Stimulated activated CD8-positive, alpha-beta memory T cell treated with anti-CD3 and anti-CD28 coated beads, Interleukin-4, amount 100 ng/mL, for 4 hours (primary cell): Measurements from ENCODE around the gene INHBE.

ENCODE experiments used
- DNase-seq, 2 donors: peaks; one replicate each; pipeline ENCODE4 v3.0.0-alpha.2; 2020; ENCODE audit warnings: low read depth in 2 of 2, low spot score in 1 of 2

The INHBE gene

GRCh38 chr12:57460841-57461275 is 5.8 kb downstream of the INHBE start:
- DNase-seq, result no peak

GRCh38 chr12:57461276-57461916 is 6.3 kb downstream of the INHBE start:
- no peak for DNase-seq

GRCh38 chr12:57461917-57462250 is 6.8 kb downstream of the INHBE start:
- no peak for DNase-seq

- DNase-seq, result peak; percentile 73 to 83
Observed at GRCh38 chr12:57462251-57462911, 7.3 kb downstream of the INHBE start.

DNA sequence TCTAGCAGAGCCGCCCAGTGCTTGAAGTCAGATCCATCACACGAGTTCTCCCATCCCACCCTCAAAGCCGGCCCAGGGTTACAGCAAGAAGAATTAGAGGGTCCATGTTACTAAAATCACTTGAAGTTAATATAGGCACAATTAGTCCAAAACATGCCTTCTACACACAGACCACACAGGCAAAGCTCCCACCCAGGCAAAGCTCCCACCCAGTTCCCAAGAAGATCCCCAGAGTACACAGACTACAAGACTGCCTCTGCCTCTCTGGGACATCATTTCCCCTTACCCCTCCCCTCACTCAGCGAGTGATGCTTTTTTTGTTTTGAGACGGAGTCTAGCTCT is 7.8 kb downstream of the INHBE start:
- DNase-seq, result no peak

DNA sequence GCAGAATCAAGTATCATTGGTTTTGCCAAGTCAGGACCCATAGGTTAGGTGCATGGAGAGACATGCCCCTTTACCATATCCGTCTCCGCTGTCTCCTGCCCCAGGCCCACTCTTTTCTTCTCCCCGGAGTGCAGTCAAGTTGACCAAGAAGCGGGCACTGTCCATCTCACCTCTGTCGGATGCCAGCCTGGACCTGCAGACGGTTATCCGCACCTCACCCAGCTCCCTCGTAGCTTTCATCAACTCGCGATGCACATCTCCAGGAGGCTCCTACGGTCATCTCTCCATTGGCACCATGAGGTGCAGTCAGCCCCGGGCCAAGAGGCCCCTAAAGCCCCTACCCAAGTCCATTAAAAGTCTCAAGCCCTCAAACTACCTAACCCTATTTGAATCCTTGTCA is 9.5 kb downstream of the INHBE start:
- DNase-seq, result no peak

DNA sequence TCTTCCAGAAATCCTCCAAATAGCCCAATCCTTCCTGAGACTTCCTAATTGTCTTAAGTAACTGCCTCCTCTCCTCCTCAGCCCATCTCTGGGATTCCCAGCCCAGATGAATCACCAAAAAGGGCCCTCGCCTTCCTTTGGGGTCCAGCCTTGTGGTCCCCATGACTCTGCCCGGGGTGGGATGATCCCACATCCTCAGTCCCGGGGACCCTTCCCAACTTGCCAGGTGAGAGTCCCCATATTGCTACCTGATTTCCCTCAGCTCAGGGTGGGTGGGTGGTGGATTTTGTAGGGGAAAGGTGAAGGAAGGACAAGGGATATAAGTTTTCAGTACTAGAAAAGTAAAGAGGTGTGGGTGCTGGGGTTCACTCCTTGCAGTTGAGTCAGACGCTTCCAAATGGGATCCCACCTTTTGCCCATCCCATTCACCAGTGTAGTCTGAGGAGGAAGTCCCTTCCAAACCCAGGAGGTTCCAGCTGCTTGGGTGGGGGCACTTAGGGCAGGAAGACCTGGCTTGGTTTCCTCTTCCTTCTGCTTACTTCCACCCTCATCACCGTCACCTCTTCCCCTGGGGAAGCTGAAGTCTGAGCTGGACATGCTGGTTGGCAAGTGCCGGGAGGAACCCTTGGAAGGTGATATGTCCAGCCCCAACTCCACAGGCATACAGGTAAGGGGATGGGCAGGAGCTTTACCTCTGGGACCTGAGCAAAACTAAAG is 10.1 kb downstream of the INHBE start:
- no peak for DNase-seq

GRCh38 chr12:57465747-57466505 is 10.8 kb downstream of the INHBE start:
- no peak for DNase-seq

GRCh38 chr12:57467212-57467874 is 12.2 kb downstream of the INHBE start:
- no peak for DNase-seq

- DNase-seq, result no peak
Observed at GRCh38 chr12:57467915-57468314, 12.8 kb downstream of the INHBE start.

- DNase-seq, result no peak
Observed at GRCh38 chr12:57469296-57470164, 14.4 kb downstream of the INHBE start.

DNA sequence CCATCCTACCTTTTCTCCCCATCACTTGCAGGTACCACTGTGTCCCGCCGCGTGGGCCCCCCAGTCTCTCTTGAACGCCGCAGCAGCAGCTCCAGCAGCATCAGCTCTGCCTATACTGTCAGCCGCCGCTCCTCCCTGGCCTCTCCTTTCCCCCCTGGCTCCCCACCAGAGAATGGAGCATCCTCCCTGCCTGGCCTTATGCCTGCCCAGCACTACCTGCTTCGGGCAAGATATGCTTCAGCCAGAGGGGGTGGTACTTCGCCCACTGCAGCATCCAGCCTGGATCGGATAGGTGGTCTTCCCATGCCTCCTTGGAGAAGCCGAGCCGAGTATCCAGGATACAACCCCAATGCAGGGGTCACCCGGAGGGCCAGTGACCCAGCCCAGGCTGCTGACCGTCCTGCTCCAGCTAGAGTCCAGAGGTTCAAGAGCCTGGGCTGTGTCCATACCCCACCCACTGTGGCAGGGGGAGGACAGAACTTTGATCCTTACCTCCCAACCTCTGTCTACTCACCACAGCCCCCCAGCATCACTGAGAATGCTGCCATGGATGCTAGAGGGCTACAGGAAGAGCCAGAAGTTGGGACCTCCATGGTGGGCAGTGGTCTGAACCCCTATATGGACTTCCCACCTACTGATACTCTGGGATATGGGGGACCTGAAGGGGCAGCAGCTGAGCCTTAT is 15.3 kb downstream of the INHBE start:
- DNase-seq, result no peak

DNA sequence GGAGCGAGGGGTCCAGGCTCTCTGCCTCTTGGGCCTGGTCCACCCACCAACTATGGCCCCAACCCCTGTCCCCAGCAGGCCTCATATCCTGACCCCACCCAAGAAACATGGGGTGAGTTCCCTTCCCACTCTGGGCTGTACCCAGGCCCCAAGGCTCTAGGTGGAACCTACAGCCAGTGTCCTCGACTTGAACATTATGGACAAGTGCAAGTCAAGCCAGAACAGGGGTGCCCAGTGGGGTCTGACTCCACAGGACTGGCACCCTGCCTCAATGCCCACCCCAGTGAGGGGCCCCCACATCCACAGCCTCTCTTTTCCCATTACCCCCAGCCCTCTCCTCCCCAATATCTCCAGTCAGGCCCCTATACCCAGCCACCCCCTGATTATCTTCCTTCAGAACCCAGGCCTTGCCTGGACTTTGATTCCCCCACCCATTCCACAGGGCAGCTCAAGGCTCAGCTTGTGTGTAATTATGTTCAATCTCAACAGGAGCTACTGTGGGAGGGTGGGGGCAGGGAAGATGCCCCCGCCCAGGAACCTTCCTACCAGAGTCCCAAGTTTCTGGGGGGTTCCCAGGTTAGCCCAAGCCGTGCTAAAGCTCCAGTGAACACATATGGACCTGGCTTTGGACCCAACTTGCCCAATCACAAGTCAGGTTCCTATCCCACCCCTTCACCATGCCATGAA is 16.0 kb downstream of the INHBE start:
- DNase-seq, result no peak

- no peak for DNase-seq
Observed at GRCh38 chr12:57471661-57472060, 16.6 kb downstream of the INHBE start.

DNA sequence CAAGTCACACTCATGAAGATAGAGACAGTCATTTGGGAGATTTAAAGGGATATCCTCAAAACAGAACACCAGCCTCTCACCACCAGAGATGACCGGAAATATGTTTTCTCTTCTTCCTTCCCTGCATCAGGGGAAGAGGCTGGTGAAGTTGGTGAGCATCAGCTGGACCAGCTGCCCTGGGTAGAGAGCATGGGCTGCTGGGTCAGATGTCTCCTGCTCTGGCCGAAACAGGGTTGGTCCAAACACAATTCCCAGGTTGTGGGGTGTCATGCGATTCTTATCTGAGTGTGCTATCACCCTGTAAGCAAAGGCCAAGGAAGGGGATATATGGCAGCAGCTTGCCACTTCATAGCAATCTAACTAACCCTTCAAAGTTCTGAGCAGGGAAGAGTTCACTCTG is 17.3 kb downstream of the INHBE start:
- DNase-seq, result no peak

DNA sequence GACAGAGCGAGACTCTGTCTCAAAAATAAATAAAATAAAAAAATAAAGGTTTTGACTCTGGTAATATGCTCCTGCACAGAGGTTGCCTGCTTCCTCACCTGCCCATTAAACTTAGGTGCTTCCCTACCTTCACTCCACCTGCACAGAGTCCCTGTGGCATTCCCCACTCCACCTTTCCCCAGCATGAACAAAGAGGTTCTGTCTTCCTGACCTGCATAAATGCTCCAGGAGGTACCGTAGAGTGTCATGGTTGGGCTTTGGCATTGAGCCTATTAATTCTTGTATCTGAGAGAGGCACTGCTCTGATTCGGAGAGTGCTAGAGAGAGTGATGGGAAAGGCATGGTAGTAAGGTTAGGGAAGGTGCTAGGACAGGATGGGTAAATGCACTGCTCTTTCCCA is 18.3 kb downstream of the INHBE start:
- DNase-seq, result no peak

DNA sequence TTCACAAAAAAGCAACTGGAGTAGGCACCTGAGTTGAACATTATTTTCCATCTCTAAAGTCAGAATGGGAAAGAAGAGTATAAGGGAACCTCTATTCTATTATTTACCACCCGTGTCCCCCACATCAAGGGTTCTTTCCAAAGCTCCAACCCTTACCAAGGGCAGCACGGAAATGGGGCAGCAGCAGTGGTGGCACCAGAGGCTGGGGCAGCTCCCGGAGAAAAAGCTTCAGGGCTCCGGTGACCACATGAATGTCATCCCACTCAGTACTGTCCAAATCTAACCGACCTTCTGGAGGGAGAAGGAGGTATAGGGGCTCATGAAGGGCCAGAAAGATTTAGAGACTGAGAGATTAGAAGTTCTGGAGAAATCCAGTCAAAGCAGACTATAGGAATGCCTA is 18.8 kb downstream of the INHBE start:
- DNase-seq, result no peak

- DNase-seq, result no peak
Observed at GRCh38 chr12:57474430-57474829, 19.3 kb downstream of the INHBE start.

DNA sequence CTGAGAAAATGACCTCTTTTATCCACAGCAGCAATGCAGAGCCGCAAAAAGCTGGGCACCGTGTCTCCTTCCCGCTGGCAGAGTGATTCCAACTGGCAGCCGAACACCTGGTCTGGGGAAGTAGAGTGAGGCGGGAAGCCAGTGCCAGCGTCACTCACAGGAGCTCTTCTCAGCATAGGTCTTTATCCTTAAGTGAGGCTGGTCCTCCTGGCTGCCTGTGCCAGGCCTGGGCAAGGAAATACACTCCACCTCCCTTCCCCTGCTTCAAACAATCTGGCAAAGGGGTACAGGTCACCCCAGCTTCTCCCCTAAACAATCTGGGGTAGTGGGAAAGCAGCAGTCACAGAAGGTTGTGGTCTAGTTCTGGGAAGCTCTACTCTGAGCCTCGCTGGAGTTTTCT is 19.8 kb downstream of the INHBE start:
- no peak for DNase-seq
